Colonic mucosa (tissue), 4 donors: ENCODE measurements around the gene PRKAG2. TPM values are rescaled to one million over a fixed set of nuclear protein-coding genes. Genes with fewer than 3 reads are reported as not detected.

ENCODE experiments used
- DNase-seq: peaks from one replicate; pipeline ENCODE4 v3.0.0-alpha.2; 2020
- H3K27ac ChIP-seq: fragments of 200-600 bp; one replicate; pipeline ENCODE4 v1.8.0; 2021
- H3K27me3 ChIP-seq: fragments of 200-600 bp; one replicate; pipeline ENCODE4 v1.8.0; 2021
- H3K36me3 ChIP-seq: fragments of 200-600 bp; one replicate; pipeline ENCODE4 v1.8.0; 2021
- H3K4me1 ChIP-seq: fragments of 200-600 bp; one replicate; pipeline ENCODE4 v1.8.0; 2021; ENCODE audit warnings: mild to moderate bottlenecking
- H3K4me3 ChIP-seq: fragments of 200-600 bp; one replicate; pipeline ENCODE4 v1.8.0; 2021
- H3K9ac ChIP-seq, 2 donors: one replicate each; pipeline ENCODE4 v1.7.0; 2013; ENCODE audit warnings: control low read depth in 2 of 2, low read depth in 2 of 2, low read length in 2 of 2
- H3K9me3 ChIP-seq: fragments of 200-600 bp; one replicate; pipeline ENCODE4 v1.8.0; 2021
- CTCF ChIP-seq: fragments of 200-600 bp; IDR thresholded peaks from one replicate; pipeline ENCODE4 v1.8.0; 2022; ENCODE audit warnings: antibody characterized with exemption, mild to moderate bottlenecking
- intact Hi-C: fragments of 100-400 bp; cut with DNase I; formaldehyde crosslinking; loops from one replicate; pipeline ENCODE4 v1.14.1; 2022
- total RNA-seq, 2 donors: library from RNA; stranded (reverse); fragmentation: NEBNext Ultra II Directional in 1 of 2; extraction: Animal tissue kit (Norgen Biotek cat#: 25700) in 1 of 2; gene quantifications; one replicate each; pipeline ENCODE4 v1.2.1, GENCODE V29; 2021
- donor health status: healthy.
- donor health status: DM: no; HTN: no; CAD: no.
- donor health status: DM: no; HTN: no; CAD: no.

PRKAG2 gene
- total RNA-seq, 2 donors from 2014 or later, result 36.3 to 42.0 TPM

GRCh38 chr7:151671514-151671913 lies 205.4 kb downstream of the PRKAG2 start:
- Histone ChIP-seq H3K27me3 (no peaks in the 10 kb centered on the region), H3K36me3 (no peaks in the 10 kb centered on the region), H3K27ac (no peak overlapping the region), H3K4me1 (no peaks in the 10 kb centered on the region), H3K9ac (no peak overlapping the region), H3K4me3 (no peak overlapping the region), H3K9me3 (no peaks in the 10 kb centered on the region)
- intact Hi-C loops, result no loop called here
- no peak for TF ChIP-seq CTCF
- DNase-seq, result no peak

GRCh38 chr7:151669762-151670161 lies 207.2 kb downstream of the PRKAG2 start:
- no peak for TF ChIP-seq CTCF
- Histone ChIP-seq H3K9me3 (no peaks in the 10 kb centered on the region), H3K4me3 (no peak overlapping the region), H3K36me3 (no peaks in the 10 kb centered on the region), H3K4me1 (no peaks in the 10 kb centered on the region), H3K27ac (no peak overlapping the region), H3K27me3 (no peaks in the 10 kb centered on the region), H3K9ac (no peak overlapping the region)
- intact Hi-C loops, result no loop called here
- no peak for DNase-seq

- Histone ChIP-seq H3K4me1 (no peaks in the 10 kb centered on the region), H3K27me3 (no peaks in the 10 kb centered on the region), H3K36me3 (no peaks in the 10 kb centered on the region), H3K9ac (no peak overlapping the region), H3K27ac (no peak overlapping the region), H3K4me3 (no peak overlapping the region), H3K9me3 (no peaks in the 10 kb centered on the region)
- TF ChIP-seq CTCF, result no peak
- DNase-seq, result no peak
- intact Hi-C loops, result no loop called here
Measured at GRCh38 chr7:151666886-151667285, 210.0 kb downstream of the PRKAG2 start.

GRCh38 chr7:151665368-151665767 lies 211.5 kb downstream of the PRKAG2 start:
- H3K27ac ChIP-seq, result no peak overlapping the region
- H3K9ac ChIP-seq, result no peak overlapping the region
- H3K4me1 ChIP-seq, result no peaks in the 10 kb centered on the region
- no peaks in the 10 kb centered on the region for H3K27me3 ChIP-seq
- no peak for TF ChIP-seq CTCF
- no peak overlapping the region for H3K4me3 ChIP-seq
- intact Hi-C loops, result no loop called here
- no peaks in the 10 kb centered on the region for H3K36me3 ChIP-seq
- no peak for DNase-seq
- no peaks in the 10 kb centered on the region for H3K9me3 ChIP-seq

GRCh38 chr7:151664268-151664667 lies 212.6 kb downstream of the PRKAG2 start:
- intact Hi-C loops, result no loop called here
- Histone ChIP-seq H3K4me1 (no peaks in the 10 kb centered on the region), H3K36me3 (no peaks in the 10 kb centered on the region), H3K4me3 (no peak overlapping the region), H3K27ac (no peak overlapping the region), H3K9me3 (no peaks in the 10 kb centered on the region), H3K27me3 (no peaks in the 10 kb centered on the region), H3K9ac (no peak overlapping the region)
- DNase-seq, result no peak
- TF ChIP-seq CTCF, result no peak
